Astrocyte of the cerebellum (primary cell): Measurements from ENCODE around the gene COG1.

ENCODE experiments used
- DNase-seq: peaks from one replicate; pipeline ENCODE4 v3.0.0-alpha.2; 2011; ENCODE audit warnings: low read depth
- H3K4me3 ChIP-seq: 2 replicates; pipeline ENCODE4 v1.5.1; 2011; ENCODE audit warnings: mild to moderate bottlenecking, low read depth, low read length, moderate library complexity
- in situ Hi-C: cut with HindIII; loops from 2 replicates; pipeline ENCODE4 v1.10.0; 2017; ENCODE audit warnings: low sequenced_read_pairs
- TF ChIP-seq, protein P1 (sequence below): IDR thresholded peaks from 2 replicates; pipeline ENCODE4 v1.5.1; 2012; ENCODE audit warnings: low read length, low read depth, moderate library complexity, mild to moderate bottlenecking; ENCODE audit errors: missing control alignments

The COG1 gene

GRCh38 chr17:73209436-73209835, 16.6 kb downstream of the COG1 start:
- TF ChIP-seq, protein P1, sequence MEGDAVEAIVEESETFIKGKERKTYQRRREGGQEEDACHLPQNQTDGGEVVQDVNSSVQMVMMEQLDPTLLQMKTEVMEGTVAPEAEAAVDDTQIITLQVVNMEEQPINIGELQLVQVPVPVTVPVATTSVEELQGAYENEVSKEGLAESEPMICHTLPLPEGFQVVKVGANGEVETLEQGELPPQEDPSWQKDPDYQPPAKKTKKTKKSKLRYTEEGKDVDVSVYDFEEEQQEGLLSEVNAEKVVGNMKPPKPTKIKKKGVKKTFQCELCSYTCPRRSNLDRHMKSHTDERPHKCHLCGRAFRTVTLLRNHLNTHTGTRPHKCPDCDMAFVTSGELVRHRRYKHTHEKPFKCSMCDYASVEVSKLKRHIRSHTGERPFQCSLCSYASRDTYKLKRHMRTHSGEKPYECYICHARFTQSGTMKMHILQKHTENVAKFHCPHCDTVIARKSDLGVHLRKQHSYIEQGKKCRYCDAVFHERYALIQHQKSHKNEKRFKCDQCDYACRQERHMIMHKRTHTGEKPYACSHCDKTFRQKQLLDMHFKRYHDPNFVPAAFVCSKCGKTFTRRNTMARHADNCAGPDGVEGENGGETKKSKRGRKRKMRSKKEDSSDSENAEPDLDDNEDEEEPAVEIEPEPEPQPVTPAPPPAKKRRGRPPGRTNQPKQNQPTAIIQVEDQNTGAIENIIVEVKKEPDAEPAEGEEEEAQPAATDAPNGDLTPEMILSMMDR: no peak
- DNase-seq: no peak
- in situ Hi-C loops: no loop called here
- no peak overlapping the region for H3K4me3 ChIP-seq

- TF ChIP-seq, protein P1: peak; percentile 44
- in situ Hi-C loops: no loop called here
- H3K4me3 ChIP-seq: no peak overlapping the region
- no peak for DNase-seq
Observed at GRCh38 chr17:73210002-73210678, 17.3 kb downstream of the COG1 start.

- no peak for DNase-seq
- in situ Hi-C loops: no loop called here
- TF ChIP-seq, protein P1: no peak
- H3K4me3 ChIP-seq: no peak overlapping the region
Observed at GRCh38 chr17:73211745-73212144, 18.9 kb downstream of the COG1 start.

GRCh38 chr17:73214008-73214407, 21.2 kb downstream of the COG1 start:
- TF ChIP-seq, protein P1: no peak
- DNase-seq: no peak
- no peak overlapping the region for H3K4me3 ChIP-seq
- in situ Hi-C loops: no loop called here

GRCh38 chr17:73214851-73215250, 22.0 kb downstream of the COG1 start:
- H3K4me3 ChIP-seq: no peak overlapping the region
- no peak for DNase-seq
- TF ChIP-seq, protein P1: no peak
- in situ Hi-C loops: no loop called here

GRCh38 chr17:73215447-73215846, 22.6 kb downstream of the COG1 start:
- H3K4me3 ChIP-seq: no peak overlapping the region
- in situ Hi-C loops: no loop called here
- DNase-seq: no peak
- TF ChIP-seq, protein P1: peak; percentile 13
